Measurements from ENCODE around the gene POLDIP2.
A peak's percentile ranks its signal among the peaks of the same experiment; 100 is the strongest.

Gene POLDIP2

GRCh38 chr17:28331891-28332420 lies 25.4 kb downstream of the POLDIP2 start:
- DNase-seq, result no peak
- peaks cover 11% of the 10 kb centered on the region for H3K36me3 ChIP-seq (replicated peaks)
- no peak overlapping the region for H3K4me3 ChIP-seq (ENCODE audit: low read depth, low read length)
- no peak overlapping the region for H3K27ac ChIP-seq
- TF ChIP-seq, protein P1, sequence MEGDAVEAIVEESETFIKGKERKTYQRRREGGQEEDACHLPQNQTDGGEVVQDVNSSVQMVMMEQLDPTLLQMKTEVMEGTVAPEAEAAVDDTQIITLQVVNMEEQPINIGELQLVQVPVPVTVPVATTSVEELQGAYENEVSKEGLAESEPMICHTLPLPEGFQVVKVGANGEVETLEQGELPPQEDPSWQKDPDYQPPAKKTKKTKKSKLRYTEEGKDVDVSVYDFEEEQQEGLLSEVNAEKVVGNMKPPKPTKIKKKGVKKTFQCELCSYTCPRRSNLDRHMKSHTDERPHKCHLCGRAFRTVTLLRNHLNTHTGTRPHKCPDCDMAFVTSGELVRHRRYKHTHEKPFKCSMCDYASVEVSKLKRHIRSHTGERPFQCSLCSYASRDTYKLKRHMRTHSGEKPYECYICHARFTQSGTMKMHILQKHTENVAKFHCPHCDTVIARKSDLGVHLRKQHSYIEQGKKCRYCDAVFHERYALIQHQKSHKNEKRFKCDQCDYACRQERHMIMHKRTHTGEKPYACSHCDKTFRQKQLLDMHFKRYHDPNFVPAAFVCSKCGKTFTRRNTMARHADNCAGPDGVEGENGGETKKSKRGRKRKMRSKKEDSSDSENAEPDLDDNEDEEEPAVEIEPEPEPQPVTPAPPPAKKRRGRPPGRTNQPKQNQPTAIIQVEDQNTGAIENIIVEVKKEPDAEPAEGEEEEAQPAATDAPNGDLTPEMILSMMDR (IDR thresholded peaks at IDR 0.05; ENCODE audit: low read depth, low read length, missing control alignments), result no peak
- in situ Hi-C loops (cut with HindIII; ENCODE audit: low pct_ligation_motif_present, low sequenced_read_pairs), result no loop called here
- no peaks in the 10 kb centered on the region for H3K27me3 ChIP-seq (replicated peaks)

GRCh38 chr17:28330671-28331070 lies 26.7 kb downstream of the POLDIP2 start:
- DNase-seq, result no peak
- in situ Hi-C loops (cut with HindIII; ENCODE audit: low pct_ligation_motif_present, low sequenced_read_pairs), result no loop called here
- Histone ChIP-seq H3K36me3 (replicated peaks) (peaks cover 11% of the 10 kb centered on the region), H3K27me3 (replicated peaks) (no peaks in the 10 kb centered on the region), H3K27ac (no peak overlapping the region), H3K4me3 (ENCODE audit: low read depth, low read length) (no peak overlapping the region)
- TF ChIP-seq, protein P1 (IDR thresholded peaks at IDR 0.05; ENCODE audit: low read depth, low read length, missing control alignments), result no peak

DNA sequence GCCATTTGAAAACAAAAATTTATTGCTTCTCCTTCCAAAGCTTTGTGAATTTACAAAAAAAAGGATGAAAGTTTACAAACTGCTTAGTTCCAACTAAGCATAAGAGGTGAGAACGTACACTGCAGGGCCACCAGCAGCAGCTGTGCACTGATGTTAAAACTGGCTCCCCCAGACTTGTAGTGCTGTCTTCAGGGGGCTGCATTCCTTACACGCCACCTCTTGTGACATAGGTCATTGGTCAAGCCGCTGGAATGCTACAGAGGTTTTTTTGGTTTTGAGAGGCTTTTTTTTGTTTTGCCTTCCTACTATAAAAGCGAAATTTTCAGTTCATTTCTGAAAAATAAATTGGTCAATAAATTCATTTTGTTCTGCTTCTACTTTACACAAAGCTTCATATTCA lies 29.0 kb downstream of the POLDIP2 start:
- in situ Hi-C loops (cut with HindIII; ENCODE audit: low pct_ligation_motif_present, low sequenced_read_pairs), result no loop called here
- peaks cover 11% of the 10 kb centered on the region for H3K36me3 ChIP-seq (replicated peaks)

GRCh38 chr17:28327709-28328108 lies 29.6 kb downstream of the POLDIP2 start:
- H3K27ac ChIP-seq, result no peak overlapping the region
- TF ChIP-seq, protein P1 (IDR thresholded peaks at IDR 0.05; ENCODE audit: low read depth, low read length, missing control alignments), result peak; percentile 35
- in situ Hi-C loops (cut with HindIII; ENCODE audit: low pct_ligation_motif_present, low sequenced_read_pairs), result no loop called here
- peaks cover 11% of the 10 kb centered on the region for H3K36me3 ChIP-seq (replicated peaks)
- no peak overlapping the region for H3K4me3 ChIP-seq (ENCODE audit: low read depth, low read length)
- no peaks in the 10 kb centered on the region for H3K27me3 ChIP-seq (replicated peaks)
- no peak for DNase-seq

More for the DNA sequence above, 29.0 kb downstream of the POLDIP2 start:
- TF ChIP-seq, protein P1 (IDR thresholded peaks at IDR 0.05; ENCODE audit: low read depth, low read length, missing control alignments), result no peak
- DNase-seq, result no peak
- H3K4me3 ChIP-seq (ENCODE audit: low read depth, low read length), result no peak overlapping the region
- no peaks in the 10 kb centered on the region for H3K27me3 ChIP-seq (replicated peaks)
- H3K27ac ChIP-seq, result no peak overlapping the region

- TF ChIP-seq, protein P1 (IDR thresholded peaks at IDR 0.05; ENCODE audit: low read depth, low read length, missing control alignments), result no peak
- in situ Hi-C loops (cut with HindIII; ENCODE audit: low pct_ligation_motif_present, low sequenced_read_pairs), result no loop called here
- Histone ChIP-seq H3K27ac (no peak overlapping the region), H3K27me3 (replicated peaks) (no peaks in the 10 kb centered on the region), H3K4me3 (ENCODE audit: low read depth, low read length) (no peak overlapping the region), H3K36me3 (replicated peaks) (peaks cover 11% of the 10 kb centered on the region)
- DNase-seq, result no peak
Observed at GRCh38 chr17:28327031-28327607, 30.2 kb downstream of the POLDIP2 start.

GRCh38 chr17:28326114-28326513 lies 31.2 kb downstream of the POLDIP2 start:
- Histone ChIP-seq H3K4me3 (ENCODE audit: low read depth, low read length) (no peak overlapping the region), H3K27ac (no peak overlapping the region), H3K36me3 (replicated peaks) (peaks cover 8% of the 10 kb centered on the region), H3K27me3 (replicated peaks) (no peaks in the 10 kb centered on the region)
- in situ Hi-C loops (cut with HindIII; ENCODE audit: low pct_ligation_motif_present, low sequenced_read_pairs), result no loop called here
- TF ChIP-seq, protein P1 (IDR thresholded peaks at IDR 0.05; ENCODE audit: low read depth, low read length, missing control alignments), result no peak
- no peak for DNase-seq

All from brain microvascular endothelial cell (primary cell).